ENCODE measurements around the gene ENAH.
"Not testable (repeated sequence)": the region's sequence is repeated elsewhere in the genome, so short reads cannot be mapped to it uniquely, and the experiment has no call there.

Gene ENAH

GRCh38 chr1:225694151-225694603 lies 41.3 kb upstream of the ENAH start:
- Histone ChIP-seq H3K27ac (ENCODE audit: low read depth, low read length, poor library complexity, severe bottlenecking) (no peak overlapping the region), H3F3A (ENCODE audit: insufficient read depth, low read length) (no peaks in the 10 kb centered on the region), H3K9me2 (ENCODE audit: low read depth, low read length) (no peaks in the 10 kb centered on the region), H4K20me1 (ENCODE audit: insufficient read depth, low read length) (no peaks in the 10 kb centered on the region), H3K4me3 (ENCODE audit: low read depth, low read length, poor library complexity, severe bottlenecking) (no peak overlapping the region), H2AFZ (ENCODE audit: low read length) (no peak overlapping the region), H3K9ac (ENCODE audit: low read length) (no peak overlapping the region), H3K4me2 (ENCODE audit: low read length) (no peak overlapping the region), H3K4me1 (ENCODE audit: insufficient read depth, low read length, severe bottlenecking) (no peaks in the 10 kb centered on the region), H3K36me3 (ENCODE audit: insufficient read depth, low read length) (no peaks in the 10 kb centered on the region), H3K27me3 (ENCODE audit: insufficient read depth, low read length) (no peaks in the 10 kb centered on the region; the same call in 1 of the 2 replicates), H3K9me3 (ENCODE audit: low read length) (no peaks in the 10 kb centered on the region), H3K79me2 (ENCODE audit: insufficient read depth, low read length) (no peaks in the 10 kb centered on the region)
- TF ChIP-seq EZH2 (IDR thresholded peaks at IDR 0.05; ENCODE audit: borderline replicate concordance, low read length): no peak
- TF ChIP-seq, protein P1, sequence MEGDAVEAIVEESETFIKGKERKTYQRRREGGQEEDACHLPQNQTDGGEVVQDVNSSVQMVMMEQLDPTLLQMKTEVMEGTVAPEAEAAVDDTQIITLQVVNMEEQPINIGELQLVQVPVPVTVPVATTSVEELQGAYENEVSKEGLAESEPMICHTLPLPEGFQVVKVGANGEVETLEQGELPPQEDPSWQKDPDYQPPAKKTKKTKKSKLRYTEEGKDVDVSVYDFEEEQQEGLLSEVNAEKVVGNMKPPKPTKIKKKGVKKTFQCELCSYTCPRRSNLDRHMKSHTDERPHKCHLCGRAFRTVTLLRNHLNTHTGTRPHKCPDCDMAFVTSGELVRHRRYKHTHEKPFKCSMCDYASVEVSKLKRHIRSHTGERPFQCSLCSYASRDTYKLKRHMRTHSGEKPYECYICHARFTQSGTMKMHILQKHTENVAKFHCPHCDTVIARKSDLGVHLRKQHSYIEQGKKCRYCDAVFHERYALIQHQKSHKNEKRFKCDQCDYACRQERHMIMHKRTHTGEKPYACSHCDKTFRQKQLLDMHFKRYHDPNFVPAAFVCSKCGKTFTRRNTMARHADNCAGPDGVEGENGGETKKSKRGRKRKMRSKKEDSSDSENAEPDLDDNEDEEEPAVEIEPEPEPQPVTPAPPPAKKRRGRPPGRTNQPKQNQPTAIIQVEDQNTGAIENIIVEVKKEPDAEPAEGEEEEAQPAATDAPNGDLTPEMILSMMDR (IDR thresholded peaks at IDR 0.05; ENCODE audit: low read length): no peak

GRCh38 chr1:225693697-225694096 lies 40.8 kb upstream of the ENAH start:
- not testable (repeated sequence) for H3K27me3 ChIP-seq (ENCODE audit: insufficient read depth, low read length); H2AFZ ChIP-seq (ENCODE audit: low read length); H3K4me2 ChIP-seq (ENCODE audit: low read length); H3K79me2 ChIP-seq (ENCODE audit: insufficient read depth, low read length); H3K36me3 ChIP-seq (ENCODE audit: insufficient read depth, low read length); H3K9me2 ChIP-seq (ENCODE audit: low read depth, low read length); H3F3A ChIP-seq (ENCODE audit: insufficient read depth, low read length); H3K4me1 ChIP-seq (ENCODE audit: insufficient read depth, low read length, severe bottlenecking); H3K9ac ChIP-seq (ENCODE audit: low read length); H3K9me3 ChIP-seq (ENCODE audit: low read length); H3K27ac ChIP-seq (ENCODE audit: low read depth, low read length, poor library complexity, severe bottlenecking); H3K4me3 ChIP-seq (ENCODE audit: low read depth, low read length, poor library complexity, severe bottlenecking); H4K20me1 ChIP-seq (ENCODE audit: insufficient read depth, low read length)

DNA sequence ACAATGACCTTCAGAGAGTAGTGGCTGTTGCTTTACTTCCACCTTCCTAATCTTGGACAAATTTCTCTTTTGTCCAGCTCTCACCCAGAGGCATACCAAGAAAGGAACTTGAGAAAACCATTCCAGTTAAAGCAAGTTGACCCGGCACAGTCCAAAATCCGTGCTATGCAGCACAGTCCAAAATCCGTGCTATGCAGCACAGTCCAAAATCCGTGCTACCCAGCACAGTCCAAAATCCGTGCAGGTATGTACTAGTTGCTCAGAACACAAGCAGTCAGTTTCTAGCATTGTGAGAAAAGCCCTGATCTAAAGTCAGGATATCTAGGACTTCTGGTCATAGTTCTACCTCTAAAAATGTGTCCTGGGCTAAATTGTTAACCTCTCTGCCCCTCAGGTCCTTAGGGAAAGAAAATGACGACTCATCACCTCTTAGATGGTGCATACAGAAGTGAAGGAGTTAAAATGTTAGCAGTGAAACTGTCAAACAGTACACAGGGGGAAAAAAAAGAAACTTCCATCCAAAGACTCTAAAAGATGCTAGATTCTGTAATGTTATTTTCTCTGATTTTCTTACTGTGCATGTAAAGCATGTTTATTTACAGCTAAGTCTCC lies 40.3 kb upstream of the ENAH start:
- Histone ChIP-seq H3K4me1 (ENCODE audit: insufficient read depth, low read length, severe bottlenecking) (no peaks in the 10 kb centered on the region), H3K36me3 (ENCODE audit: insufficient read depth, low read length) (no peaks in the 10 kb centered on the region), H3F3A (ENCODE audit: insufficient read depth, low read length) (no peaks in the 10 kb centered on the region), H3K79me2 (ENCODE audit: insufficient read depth, low read length) (no peaks in the 10 kb centered on the region), H4K20me1 (ENCODE audit: insufficient read depth, low read length) (no peaks in the 10 kb centered on the region), H3K9me3 (ENCODE audit: low read length) (no peaks in the 10 kb centered on the region), H2AFZ (ENCODE audit: low read length) (no peak overlapping the region), H3K4me2 (ENCODE audit: low read length) (no peak overlapping the region), H3K9me2 (ENCODE audit: low read depth, low read length) (no peaks in the 10 kb centered on the region), H3K27ac (ENCODE audit: low read depth, low read length, poor library complexity, severe bottlenecking) (no peak overlapping the region), H3K9ac (ENCODE audit: low read length) (no peak overlapping the region), H3K27me3 (ENCODE audit: insufficient read depth, low read length) (no peaks in the 10 kb centered on the region; the same call in 1 of the 2 replicates), H3K4me3 (ENCODE audit: low read depth, low read length, poor library complexity, severe bottlenecking) (no peak overlapping the region)
- TF ChIP-seq, protein P1 (IDR thresholded peaks at IDR 0.05; ENCODE audit: low read length): no peak
- TF ChIP-seq EZH2 (IDR thresholded peaks at IDR 0.05; ENCODE audit: borderline replicate concordance, low read length): no peak

- Histone ChIP-seq H3K79me2 (ENCODE audit: insufficient read depth, low read length) (no peaks in the 10 kb centered on the region), H3K4me2 (ENCODE audit: low read length) (no peak overlapping the region), H3K4me1 (ENCODE audit: insufficient read depth, low read length, severe bottlenecking) (no peaks in the 10 kb centered on the region), H2AFZ (ENCODE audit: low read length) (no peak overlapping the region), H3K4me3 (ENCODE audit: low read depth, low read length, poor library complexity, severe bottlenecking) (no peak overlapping the region), H3F3A (ENCODE audit: insufficient read depth, low read length) (no peaks in the 10 kb centered on the region), H3K27ac (ENCODE audit: low read depth, low read length, poor library complexity, severe bottlenecking) (no peak overlapping the region), H3K36me3 (ENCODE audit: insufficient read depth, low read length) (no peaks in the 10 kb centered on the region), H3K27me3 (ENCODE audit: insufficient read depth, low read length) (no peaks in the 10 kb centered on the region; the same call in 1 of the 2 replicates), H3K9ac (ENCODE audit: low read length) (no peak overlapping the region), H3K9me2 (ENCODE audit: low read depth, low read length) (no peaks in the 10 kb centered on the region), H4K20me1 (ENCODE audit: insufficient read depth, low read length) (no peaks in the 10 kb centered on the region), H3K9me3 (ENCODE audit: low read length) (no peaks in the 10 kb centered on the region)
- TF ChIP-seq, protein P1 (IDR thresholded peaks at IDR 0.05; ENCODE audit: low read length): no peak
- no peak for TF ChIP-seq EZH2 (IDR thresholded peaks at IDR 0.05; ENCODE audit: borderline replicate concordance, low read length)
Measured at GRCh38 chr1:225692517-225692879, 39.6 kb upstream of the ENAH start.
